Smooth muscle cell of the brain vasculature (primary cell): ENCODE data around the gene TIMELESS.
"Not testable (repeated sequence)": the region's sequence is repeated elsewhere in the genome, so short reads cannot be mapped to it uniquely, and the experiment has no call there.

ENCODE experiments used
- DNase-seq: peaks from one replicate; pipeline ENCODE4 v3.0.0-alpha.2; 2012; ENCODE audit warnings: low read depth, low spot score

TIMELESS gene

GRCh38 chr12:56404227-56404626 is 45.0 kb downstream of the TIMELESS start:
- not testable (repeated sequence) for DNase-seq

- not testable (repeated sequence) for DNase-seq
Measured at GRCh38 chr12:56401612-56402011, 47.6 kb downstream of the TIMELESS start.

GRCh38 chr12:56401125-56401524 is 48.1 kb downstream of the TIMELESS start:
- DNase-seq, result not testable (repeated sequence)

DNA sequence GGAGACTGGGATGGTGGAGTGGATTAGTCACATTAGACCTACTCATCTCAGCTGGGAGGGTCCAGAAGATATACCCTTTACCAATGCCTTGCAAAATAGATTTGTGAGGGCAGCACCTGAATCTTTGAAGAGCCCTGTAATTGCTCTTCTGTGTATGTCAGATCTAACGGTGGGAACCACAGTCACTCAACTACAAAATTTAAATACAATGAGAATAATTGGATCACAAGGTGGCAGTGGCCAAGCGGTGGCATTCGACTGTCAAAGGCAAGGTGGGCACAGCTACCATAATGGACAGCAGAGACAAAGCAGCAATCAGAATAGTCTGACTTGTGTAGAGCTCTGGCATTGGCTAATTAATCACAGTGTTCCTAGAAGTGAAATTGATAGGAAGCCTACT is 49.8 kb downstream of the TIMELESS start:
- DNase-seq, result not testable (repeated sequence)

GRCh38 chr12:56398324-56398723 is 50.9 kb downstream of the TIMELESS start:
- no peak for DNase-seq

- DNase-seq, result no peak
Measured at GRCh38 chr12:56392331-56392730, 56.9 kb downstream of the TIMELESS start.

- no peak for DNase-seq
Measured at GRCh38 chr12:56391721-56392120, 57.5 kb downstream of the TIMELESS start.

DNA sequence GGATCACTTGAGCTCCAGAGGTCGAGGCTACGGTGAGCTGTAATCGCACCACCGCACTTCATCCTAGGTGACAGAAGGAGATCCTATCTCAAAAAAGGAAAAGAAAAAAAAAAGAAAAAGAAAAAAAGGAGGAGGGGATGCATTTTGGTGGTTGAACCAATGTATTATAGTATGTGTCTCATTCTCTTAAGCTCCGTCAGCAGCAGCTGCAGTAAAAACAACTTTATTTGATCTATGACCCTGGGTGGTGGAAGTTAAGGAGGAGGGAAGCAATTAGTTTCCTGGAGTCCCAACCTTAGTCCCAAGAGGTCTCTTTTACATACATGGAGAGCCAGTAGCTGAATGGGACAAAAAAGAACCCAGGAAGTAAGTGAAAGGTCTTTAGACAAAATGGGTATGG is 59.8 kb downstream of the TIMELESS start:
- no peak for DNase-seq

GRCh38 chr12:56387152-56387736 is 62.0 kb downstream of the TIMELESS start:
- DNase-seq, result peak; percentile 3

DNA sequence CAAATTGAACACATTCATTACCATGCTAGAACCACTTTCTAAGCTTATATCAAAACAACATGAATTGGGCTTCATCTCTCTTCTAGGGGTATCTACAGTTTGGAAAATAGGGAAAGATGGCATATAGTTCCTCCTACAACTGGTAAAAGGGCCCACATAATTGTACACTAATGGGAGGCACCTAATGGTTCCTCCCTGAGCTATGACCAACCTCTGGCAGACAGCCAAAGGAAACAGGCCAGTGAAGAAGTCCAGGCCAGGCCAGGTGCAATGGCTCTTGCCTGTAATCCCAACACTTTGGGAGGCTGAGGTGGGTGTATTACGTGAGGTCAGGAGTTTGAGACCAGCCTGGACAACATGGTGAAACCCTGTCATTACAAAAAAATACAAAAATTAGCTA is 63.4 kb downstream of the TIMELESS start:
- DNase-seq, result no peak

GRCh38 chr12:56382611-56383010 is 66.6 kb downstream of the TIMELESS start:
- no peak for DNase-seq

DNA sequence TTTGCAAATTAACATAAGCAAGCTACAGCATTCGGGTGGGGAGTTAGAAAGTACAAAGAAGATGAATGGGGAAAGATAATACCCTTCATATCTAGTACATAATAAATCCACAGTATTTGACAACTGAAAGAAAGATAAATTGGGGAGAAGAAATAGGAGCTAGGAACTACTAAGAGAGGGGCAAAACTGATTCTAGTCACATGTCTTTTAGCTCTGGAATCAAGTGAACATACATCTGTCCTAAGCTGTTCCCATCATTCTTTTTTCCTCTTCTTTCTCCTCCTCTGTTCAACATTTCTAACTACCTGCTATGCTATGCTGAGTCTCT is 71.3 kb downstream of the TIMELESS start:
- no peak for DNase-seq

- no peak for DNase-seq
Measured at GRCh38 chr12:56377310-56377988, 71.8 kb downstream of the TIMELESS start.

- no peak for DNase-seq
Measured at GRCh38 chr12:56375598-56376434, 73.4 kb downstream of the TIMELESS start.

DNA sequence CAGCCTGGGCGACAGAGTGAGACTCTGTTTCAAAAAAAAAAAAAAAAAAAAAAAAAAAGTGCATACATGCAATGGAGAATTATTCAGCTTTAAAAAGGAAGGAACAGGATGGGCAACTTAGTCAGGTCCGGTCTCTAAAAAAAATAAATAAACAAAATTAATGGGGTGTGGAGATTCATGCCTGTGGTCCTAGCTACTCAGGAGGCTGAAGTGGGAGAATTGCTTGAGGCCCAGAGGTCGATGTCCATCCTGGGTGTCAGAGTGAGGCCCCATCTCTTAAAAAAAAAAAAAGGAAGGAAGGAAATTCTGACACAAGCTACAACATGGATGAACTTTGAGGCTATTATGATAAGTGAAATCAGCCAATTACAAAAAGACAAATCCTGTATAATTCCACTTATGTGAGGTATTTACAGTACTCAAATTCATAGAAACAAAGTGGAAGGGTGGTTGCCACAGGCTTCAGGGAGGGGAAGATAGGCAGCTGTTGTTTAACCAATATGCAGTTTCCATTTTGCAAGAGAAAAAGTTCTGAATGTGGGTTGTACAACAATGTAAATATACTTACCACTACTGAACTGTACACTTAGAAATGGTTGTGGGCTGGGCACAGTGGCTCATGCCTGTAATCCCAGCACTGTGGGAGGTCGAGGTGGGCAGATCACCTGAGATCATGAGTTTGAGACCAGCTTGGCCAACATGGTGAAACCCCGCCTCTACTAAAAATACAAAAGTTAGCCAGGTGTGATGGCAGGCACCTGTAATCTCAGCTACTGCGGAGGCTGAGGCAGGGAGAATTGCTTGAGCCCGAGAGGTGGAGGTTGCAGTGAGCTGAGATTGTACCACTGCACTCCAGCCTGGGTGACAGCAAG is 74.3 kb downstream of the TIMELESS start:
- no peak for DNase-seq

DNA sequence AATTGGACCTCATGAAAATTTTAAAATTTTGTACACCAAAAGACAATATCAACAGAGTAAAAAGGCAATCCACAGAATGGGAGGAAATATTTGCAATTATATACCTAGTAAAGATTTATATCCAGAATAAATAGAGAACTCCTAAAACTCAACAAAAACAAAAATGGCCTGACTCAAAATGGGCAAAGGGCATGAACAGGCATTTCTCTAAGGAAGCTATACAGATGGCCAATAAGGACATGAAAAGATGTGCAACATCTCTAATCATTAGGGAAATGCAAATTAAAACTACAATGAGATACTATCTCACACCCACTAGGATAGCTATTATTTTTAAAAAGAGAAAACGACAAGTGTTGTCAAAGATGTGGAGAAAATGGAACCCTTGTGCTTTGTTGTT is 75.7 kb downstream of the TIMELESS start:
- no peak for DNase-seq

GRCh38 chr12:56366948-56367347 is 82.3 kb downstream of the TIMELESS start:
- DNase-seq, result no peak
